D721Med (cell line): Measurements from ENCODE around the gene DOCK3.

Experiments used
- DNase-seq: peaks from one replicate; pipeline ENCODE4 v3.0.0; 2011; ENCODE audit warnings: low spot score; ENCODE audit not compliant: insufficient read length
- FAIRE-seq: peaks from 2 replicates; lab custom pipeline; 2011; peaks lifted over from hg19 to GRCh38; lab: Jason Lieb, UNC
- TF ChIP-seq, protein P1 (sequence below): IDR thresholded peaks from 2 replicates; pipeline ENCODE4 v1.5.1; 2012; ENCODE audit warnings: mild to moderate bottlenecking, control low read depth; ENCODE audit not compliant: insufficient read depth; ENCODE audit errors: missing control alignments

DOCK3 gene

DNA sequence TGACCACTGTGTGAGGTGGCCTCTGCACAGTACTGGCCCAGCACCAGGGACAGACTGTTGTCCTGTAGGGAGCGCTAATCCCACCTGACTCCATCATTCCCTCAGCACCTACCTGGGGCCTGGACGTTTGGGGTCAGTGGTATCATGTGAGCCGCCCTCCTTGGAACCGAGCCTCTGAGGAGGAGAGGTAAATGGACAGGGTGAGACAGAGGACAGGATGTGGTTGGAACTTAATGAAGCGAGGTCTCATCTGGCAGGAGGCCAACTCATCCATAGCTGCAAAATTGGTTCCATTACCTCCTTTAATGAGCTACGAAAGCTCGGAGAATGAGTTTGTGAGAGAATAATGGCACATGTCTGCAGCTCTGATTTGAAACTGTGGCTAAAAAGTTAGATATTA is 43.9 kb upstream of the DOCK3 start:
- no peak for FAIRE-seq
- TF ChIP-seq, protein P1, sequence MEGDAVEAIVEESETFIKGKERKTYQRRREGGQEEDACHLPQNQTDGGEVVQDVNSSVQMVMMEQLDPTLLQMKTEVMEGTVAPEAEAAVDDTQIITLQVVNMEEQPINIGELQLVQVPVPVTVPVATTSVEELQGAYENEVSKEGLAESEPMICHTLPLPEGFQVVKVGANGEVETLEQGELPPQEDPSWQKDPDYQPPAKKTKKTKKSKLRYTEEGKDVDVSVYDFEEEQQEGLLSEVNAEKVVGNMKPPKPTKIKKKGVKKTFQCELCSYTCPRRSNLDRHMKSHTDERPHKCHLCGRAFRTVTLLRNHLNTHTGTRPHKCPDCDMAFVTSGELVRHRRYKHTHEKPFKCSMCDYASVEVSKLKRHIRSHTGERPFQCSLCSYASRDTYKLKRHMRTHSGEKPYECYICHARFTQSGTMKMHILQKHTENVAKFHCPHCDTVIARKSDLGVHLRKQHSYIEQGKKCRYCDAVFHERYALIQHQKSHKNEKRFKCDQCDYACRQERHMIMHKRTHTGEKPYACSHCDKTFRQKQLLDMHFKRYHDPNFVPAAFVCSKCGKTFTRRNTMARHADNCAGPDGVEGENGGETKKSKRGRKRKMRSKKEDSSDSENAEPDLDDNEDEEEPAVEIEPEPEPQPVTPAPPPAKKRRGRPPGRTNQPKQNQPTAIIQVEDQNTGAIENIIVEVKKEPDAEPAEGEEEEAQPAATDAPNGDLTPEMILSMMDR: no peak
- no peak for DNase-seq

DNA sequence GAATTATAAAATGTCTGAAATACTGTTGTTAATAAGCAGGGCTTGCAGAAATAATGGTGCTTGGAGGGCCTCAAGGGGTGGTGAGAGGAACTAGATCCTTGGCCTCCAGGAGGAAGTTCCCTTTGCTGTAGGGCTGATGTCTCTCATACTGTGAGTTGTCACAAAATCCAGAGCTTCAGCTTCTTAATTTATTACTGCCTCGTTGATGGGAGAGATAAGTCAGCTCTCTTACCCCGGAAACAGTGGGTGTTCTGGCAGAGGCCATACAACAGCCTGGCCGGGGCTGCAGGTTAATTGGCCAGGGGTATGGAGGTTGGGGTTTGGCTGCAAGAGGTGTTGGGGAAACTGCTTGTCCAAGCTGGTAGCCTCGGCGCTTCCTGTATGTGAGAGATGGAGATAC is 42.3 kb upstream of the DOCK3 start:
- no peak for DNase-seq
- TF ChIP-seq, protein P1: no peak
- no peak for FAIRE-seq

DNA sequence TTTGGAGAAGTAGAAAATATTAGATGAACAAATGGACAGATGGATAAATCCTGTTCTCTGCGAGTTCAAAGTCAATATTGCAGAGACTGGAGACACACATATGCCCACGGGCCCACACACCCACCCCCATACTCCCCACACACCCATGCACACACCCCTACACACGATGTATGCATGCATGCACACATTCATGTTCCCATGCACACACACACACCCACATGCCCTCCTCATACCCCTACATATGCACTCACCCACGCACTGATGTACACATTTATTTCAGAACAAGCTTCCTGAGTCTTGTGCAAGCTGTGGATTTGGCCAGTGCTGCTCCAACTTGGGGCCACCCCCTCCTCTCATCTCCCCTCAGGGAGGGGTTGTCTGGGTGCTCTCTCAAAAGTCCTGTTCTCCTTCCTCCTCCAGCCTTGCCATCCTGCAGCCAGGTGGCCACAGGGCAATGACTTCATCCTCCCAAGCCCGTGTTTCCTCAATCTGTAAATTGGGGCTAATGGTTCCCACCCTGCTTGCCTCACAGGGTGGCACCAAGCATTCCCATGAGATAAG is 41.4 kb upstream of the DOCK3 start:
- FAIRE-seq (no peak), DNase-seq (no peak)
- TF ChIP-seq, protein P1: no peak

DNA sequence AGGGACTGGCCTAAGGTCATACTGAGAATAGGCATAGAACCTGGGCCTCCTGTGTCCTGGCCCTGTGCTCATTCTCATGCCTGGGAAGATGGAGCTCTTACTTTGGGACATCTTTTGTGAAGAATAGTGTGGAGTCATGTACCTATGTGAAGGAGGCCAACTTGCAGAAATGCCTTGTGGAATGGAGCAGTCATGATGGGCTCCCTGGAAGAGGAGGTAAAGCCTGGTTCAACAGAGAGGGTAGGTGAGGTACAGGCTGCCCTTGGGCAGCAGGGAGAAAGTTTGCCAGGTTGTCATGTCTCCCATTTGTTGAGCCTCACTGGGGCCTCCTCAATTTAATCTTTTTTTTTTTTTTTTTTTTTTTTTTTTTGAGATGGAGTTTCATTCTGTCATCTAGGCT is 39.7 kb upstream of the DOCK3 start:
- TF ChIP-seq, protein P1: no peak
- DNase-seq: no peak
- FAIRE-seq: no peak

DNA sequence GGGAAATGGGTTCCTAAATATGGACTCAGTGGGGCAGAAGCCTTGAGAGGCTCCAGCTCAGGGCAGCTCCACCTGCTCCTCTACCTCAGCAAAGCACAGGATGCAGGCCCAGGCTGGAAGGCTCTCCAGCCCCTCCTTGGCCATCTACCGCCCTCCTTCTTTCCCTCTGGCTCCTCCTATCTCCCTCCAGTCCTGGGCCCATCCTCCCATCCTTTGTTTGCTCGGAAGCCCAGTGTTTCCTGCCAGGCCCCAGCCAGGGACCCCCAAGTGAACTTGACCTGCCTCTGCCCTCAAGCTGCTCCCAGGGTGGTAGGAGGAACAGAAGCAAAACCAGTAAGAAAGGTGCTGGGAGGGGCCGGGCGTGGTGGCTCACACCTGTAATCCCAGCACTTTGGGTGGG is 37.7 kb upstream of the DOCK3 start:
- TF ChIP-seq, protein P1: no peak
- no peak for FAIRE-seq
- DNase-seq: no peak

DNA sequence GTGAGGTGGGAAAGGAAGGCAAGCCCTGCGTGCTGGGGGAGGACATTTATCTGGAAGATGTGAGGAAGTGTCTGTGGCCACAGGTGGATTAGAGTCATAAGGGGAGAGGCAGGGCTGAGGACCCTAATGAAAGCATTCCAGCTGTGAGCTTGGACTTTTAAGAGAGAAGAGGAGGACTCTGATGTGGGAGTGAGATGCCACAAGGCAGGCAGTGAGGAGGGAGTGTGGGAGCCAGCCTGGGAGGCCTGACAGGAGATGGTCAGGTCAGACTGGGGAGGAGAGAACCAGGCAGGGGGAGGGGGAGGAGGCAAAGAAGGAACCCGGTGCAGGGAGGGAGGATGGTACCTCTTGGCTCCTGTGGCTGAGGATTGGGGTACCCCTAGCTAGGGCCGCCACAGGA is 36.8 kb upstream of the DOCK3 start:
- FAIRE-seq (no peak), DNase-seq (no peak)
- TF ChIP-seq, protein P1: no peak

DNA sequence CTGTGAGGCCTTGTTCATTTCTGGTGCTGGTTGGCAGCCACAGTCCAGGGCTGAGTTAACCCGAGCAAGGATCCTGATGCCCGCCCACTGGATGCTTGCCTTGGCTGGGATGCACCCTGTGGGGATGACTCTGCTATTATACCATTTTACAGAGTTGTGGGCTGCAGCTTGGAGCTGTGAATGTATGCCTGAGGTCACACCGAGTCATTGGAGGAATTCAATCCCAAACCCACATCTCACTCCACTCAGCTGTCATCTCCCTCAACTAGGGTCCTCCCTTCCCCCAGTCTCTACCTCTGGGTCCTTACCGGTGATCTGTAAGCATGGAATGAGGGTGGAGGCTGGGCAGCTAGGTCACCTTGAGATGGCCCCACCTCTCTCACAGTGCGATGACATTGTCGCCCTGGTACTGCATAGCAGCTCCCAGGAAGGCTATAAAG is 35.7 kb upstream of the DOCK3 start:
- FAIRE-seq (no peak), DNase-seq (no peak)
- TF ChIP-seq, protein P1: no peak
